Glomerular visceral epithelial cell (primary cell): ENCODE data around the gene PLCB4.

Experiments
- DNase-seq: peaks from one replicate; pipeline ENCODE4 v3.0.0-alpha.2; 2016; ENCODE audit errors: extremely low spot score

The PLCB4 gene

GRCh38 chr20:9444921-9445320, 376.0 kb downstream of the PLCB4 start:
- DNase-seq, result no peak

GRCh38 chr20:9447182-9447581, 378.3 kb downstream of the PLCB4 start:
- peak; percentile 12 for DNase-seq

GRCh38 chr20:9453201-9453600, 384.3 kb downstream of the PLCB4 start:
- no peak for DNase-seq

- DNase-seq, result no peak
Measured at GRCh38 chr20:9454791-9455190, 385.9 kb downstream of the PLCB4 start.

- DNase-seq, result no peak
Measured at GRCh38 chr20:9457136-9457535, 388.2 kb downstream of the PLCB4 start.

- no peak for DNase-seq
Measured at GRCh38 chr20:9458138-9458796, 389.4 kb downstream of the PLCB4 start.

GRCh38 chr20:9460518-9460917, 391.6 kb downstream of the PLCB4 start:
- peak; percentile 55 for DNase-seq

GRCh38 chr20:9467995-9468394, 399.1 kb downstream of the PLCB4 start:
- no peak for DNase-seq

- no peak for DNase-seq
Measured at GRCh38 chr20:9474835-9475415, 406.0 kb downstream of the PLCB4 start.

GRCh38 chr20:9475456-9475855, 406.6 kb downstream of the PLCB4 start:
- no peak for DNase-seq

GRCh38 chr20:9476174-9476573, 407.3 kb downstream of the PLCB4 start:
- DNase-seq, result no peak

GRCh38 chr20:9476637-9477036, 407.8 kb downstream of the PLCB4 start:
- DNase-seq, result no peak

GRCh38 chr20:9478771-9479170, 409.9 kb downstream of the PLCB4 start:
- no peak for DNase-seq

GRCh38 chr20:9480066-9480465, 411.2 kb downstream of the PLCB4 start:
- no peak for DNase-seq

- DNase-seq, result no peak
Measured at GRCh38 chr20:9482180-9482579, 413.3 kb downstream of the PLCB4 start.

- DNase-seq, result no peak
Measured at GRCh38 chr20:9483131-9483530, 414.2 kb downstream of the PLCB4 start.

- DNase-seq, result no peak
Measured at GRCh38 chr20:9485614-9486340, 416.9 kb downstream of the PLCB4 start.

- no peak for DNase-seq
Measured at GRCh38 chr20:9487231-9487630, 418.3 kb downstream of the PLCB4 start.

- no peak for DNase-seq
Measured at GRCh38 chr20:9488063-9488462, 419.2 kb downstream of the PLCB4 start.

- no peak for DNase-seq
Measured at GRCh38 chr20:9490161-9490560, 421.3 kb downstream of the PLCB4 start.

GRCh38 chr20:9490631-9491030, 421.7 kb downstream of the PLCB4 start:
- DNase-seq, result no peak

GRCh38 chr20:9491324-9491723, 422.4 kb downstream of the PLCB4 start:
- DNase-seq, result no peak

GRCh38 chr20:9492067-9492466, 423.2 kb downstream of the PLCB4 start:
- DNase-seq, result no peak
